Left cardiac atrium (tissue), 4 donors: ENCODE measurements around the gene SERPINA1. TPM values are rescaled to one million over a fixed set of nuclear protein-coding genes. Genes with fewer than 3 reads are reported as not detected.

Experiments used
- ATAC-seq, 2 donors: fragments of 200-7000 bp; cut with Tn5 transposase; one replicate each; pipeline ENCODE4 v1.9.1; 2020; ENCODE audit warnings: mild to moderate bottlenecking in 2 of 2, moderate library complexity in 2 of 2
- DNase-seq: peaks from one replicate; pipeline ENCODE4 v3.0.0-alpha.2; 2020
- intact Hi-C, 2 donors: fragments of 100-400 bp; cut with DNase I; formaldehyde crosslinking; loops; one replicate each; pipeline versions ENCODE4 v1.14.1 to v1.15.1; 2022 to 2023
- total RNA-seq, 2 donors: library from RNA; stranded (reverse); fragmentation: NEBNext Ultra II Directional; extraction: Animal tissue kit (Norgen Biotek cat#: 25700); gene quantifications; one replicate each; pipeline ENCODE4 v1.2.1, GENCODE V29; 2021
- donor health status: DM: no; HTN: yes; CAD: no.
- donor health status: DM: no; HTN: yes; CAD: no; lungs with severe emphysema.
- donor health status: DM: yes; HTN: yes; CAD: no.
- donor health status: Dilated cardiomyopathy.

The SERPINA1 gene
- total RNA-seq, 2 donors from 2014 or later, result 7.1 to 18.2 TPM

- no peak for ATAC-seq
- intact Hi-C loops, result no loop called here
- DNase-seq, result no peak
Observed at GRCh38 chr14:94387051-94388026, 1.1 kb downstream of the SERPINA1 start.

- no peak for ATAC-seq
Observed at GRCh38 chr14:94386085-94387031, 2.0 kb downstream of the SERPINA1 start.

GRCh38 chr14:94385553-94386057 is 2.8 kb downstream of the SERPINA1 start:
- no peak for DNase-seq
- intact Hi-C loops, result no loop called here
- ATAC-seq, result no peak

More at GRCh38 chr14:94386085-94387031, 2.0 kb downstream of the SERPINA1 start:
- no peak for DNase-seq
- intact Hi-C loops, result no loop called here

GRCh38 chr14:94384342-94384741 is 4.1 kb downstream of the SERPINA1 start:
- intact Hi-C loops, result no loop called here
- DNase-seq (no peak), ATAC-seq (no peak)

- intact Hi-C loops, result no loop called here
- ATAC-seq, result no peak
- DNase-seq, result no peak
Observed at GRCh38 chr14:94383777-94384176, 4.6 kb downstream of the SERPINA1 start.

- no peak for DNase-seq
- intact Hi-C loops, result no loop called here
- no peak for ATAC-seq
Observed at GRCh38 chr14:94382716-94383596, 5.4 kb downstream of the SERPINA1 start.

GRCh38 chr14:94382099-94382715 is 6.2 kb downstream of the SERPINA1 start:
- no peak for DNase-seq
- intact Hi-C loops, result no loop called here
- no peak for ATAC-seq

- intact Hi-C loops, result no loop called here
- DNase-seq, result no peak
- ATAC-seq, result no peak
Observed at GRCh38 chr14:94381149-94382030, 7.0 kb downstream of the SERPINA1 start.

GRCh38 chr14:94380225-94381148 is 7.9 kb downstream of the SERPINA1 start:
- DNase-seq (no peak), ATAC-seq (no peak)
- intact Hi-C loops, result no loop called here

GRCh38 chr14:94379291-94380224 is 8.8 kb downstream of the SERPINA1 start:
- DNase-seq, result no peak
- no peak for ATAC-seq
- intact Hi-C loops, result no loop called here

GRCh38 chr14:94378527-94379290 is 9.7 kb downstream of the SERPINA1 start:
- ATAC-seq, result no peak
- no peak for DNase-seq
- intact Hi-C loops, result no loop called here

GRCh38 chr14:94377866-94378470 is 10.4 kb downstream of the SERPINA1 start:
- ATAC-seq (no peak), DNase-seq (no peak)
- intact Hi-C loops, result no loop called here

GRCh38 chr14:94376976-94377865 is 11.2 kb downstream of the SERPINA1 start:
- DNase-seq, result no peak
- intact Hi-C loops, result no loop called here
- no peak for ATAC-seq
